Activated CD8-positive, alpha-beta memory T cell treated with anti-CD3 and anti-CD28 coated beads, Interleukin-2, amount 50 U/mL, for 24 hours (primary cell): ENCODE data around the gene TWF2.

Experiments used
- DNase-seq: peaks from one replicate; pipeline ENCODE4 v3.0.0-alpha.2; 2020; ENCODE audit errors: extremely low read depth

Gene TWF2

DNA sequence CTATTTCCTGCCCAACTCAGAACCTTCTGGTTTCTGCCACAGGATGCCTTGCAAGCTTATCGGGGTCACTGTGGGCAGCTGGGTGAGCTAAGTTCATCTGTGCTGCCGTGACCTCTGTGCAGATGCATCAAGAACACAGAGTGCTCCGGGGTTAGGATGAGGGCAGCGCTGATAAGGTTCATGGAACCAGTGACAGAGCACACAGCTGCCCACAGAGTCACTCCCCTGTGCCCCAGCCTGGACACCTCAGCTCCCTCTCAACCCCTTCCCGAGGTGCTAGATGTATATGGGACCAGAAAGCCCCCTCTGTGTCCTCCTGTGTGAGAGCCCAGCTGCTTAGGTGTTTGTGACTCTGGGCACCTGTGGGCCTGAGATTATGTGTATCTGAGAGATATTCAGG is 56.8 kb downstream of the TWF2 start:
- DNase-seq, result no peak

DNA sequence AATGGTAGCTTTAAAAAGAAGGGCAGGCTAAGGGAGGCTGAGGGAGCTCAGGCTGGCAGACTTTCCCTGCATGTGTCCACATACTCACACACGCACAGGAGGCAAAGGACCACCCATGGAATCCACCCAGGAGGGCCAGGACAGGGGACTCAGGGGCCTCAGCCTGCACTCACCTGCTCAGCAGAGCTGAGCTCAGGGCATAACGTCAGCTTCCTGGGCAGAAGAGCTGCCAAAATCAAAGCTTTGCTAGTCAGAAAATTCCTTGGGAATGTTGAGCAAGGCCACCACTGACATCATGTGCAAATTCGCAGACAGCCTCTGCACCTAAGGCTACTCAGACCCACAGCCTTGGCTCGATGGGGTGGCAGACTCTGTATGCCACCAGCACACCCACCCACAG is 57.4 kb downstream of the TWF2 start:
- no peak for DNase-seq
